PFSK-1 (cell line): ENCODE measurements around the gene DCLRE1B.

ENCODE experiments used
- FOXP2 ChIP-seq: optimal IDR thresholded peaks from 2 replicates; pipeline ENCODE3; 2011; ENCODE audit warnings: borderline replicate concordance, control low read depth, inconsistent platforms; ENCODE audit not compliant: insufficient read depth; ENCODE audit errors: extremely low read length, extremely low read depth
- POLR2AphosphoS5 ChIP-seq: IDR thresholded peaks from 2 replicates; pipeline ENCODE4 v1.6.1; 2012; ENCODE audit warnings: low read depth, mild to moderate bottlenecking, control low read depth, low read length, moderate library complexity
- REST ChIP-seq, 2 experiments: IDR thresholded peaks; 2 replicates each; pipeline versions ENCODE4 v1.6.1 to v1.8.0; 2011 to 2012; ENCODE audit warnings: low read depth in 2 of 2, low read length in 2 of 2, control low read depth in 1 of 2, inconsistent platforms in 1 of 2, mild to moderate bottlenecking in 1 of 2, moderate library complexity in 1 of 2; ENCODE audit not compliant: insufficient read depth in 1 of 2
- SIN3A ChIP-seq: IDR thresholded peaks from 2 replicates; pipeline ENCODE4 v1.6.1; 2012; ENCODE audit warnings: mild to moderate bottlenecking, low read length, moderate library complexity, borderline replicate concordance; ENCODE audit not compliant: insufficient read depth
- TAF1 ChIP-seq: IDR thresholded peaks from 2 replicates; pipeline ENCODE4 v1.6.1; 2012; ENCODE audit warnings: low read length, control low read depth, borderline replicate concordance; ENCODE audit not compliant: insufficient read depth

The DCLRE1B gene

GRCh38 chr1:113870778-113871177 is 34.3 kb upstream of the DCLRE1B start:
- TF ChIP-seq TAF1 = no peak
- TF ChIP-seq POLR2AphosphoS5 = no peak
- TF ChIP-seq REST (IDR thresholded peaks at IDR 0.05; ENCODE audit: insufficient read depth in 1 of 2, low read depth in 2 of 2, low read length in 2 of 2) = no peak
- no peak for TF ChIP-seq SIN3A

GRCh38 chr1:113871597-113872113 is 33.5 kb upstream of the DCLRE1B start, which contains the start of gene PTPN22:
TSS of gene PTPN22 (minus strand) at chr1:113871712.
- TF ChIP-seq TAF1 (no peak), SIN3A (no peak), FOXP2 (no peak), REST (IDR thresholded peaks at IDR 0.05; ENCODE audit: insufficient read depth in 1 of 2, low read depth in 2 of 2, low read length in 2 of 2) (no peak), POLR2AphosphoS5 (no peak)

- TF ChIP-seq POLR2AphosphoS5 = no peak
- no peak for TF ChIP-seq FOXP2
- no peak for TF ChIP-seq SIN3A
- no peak for TF ChIP-seq TAF1
- no peak for TF ChIP-seq REST (IDR thresholded peaks at IDR 0.05; ENCODE audit: insufficient read depth in 1 of 2, low read depth in 2 of 2, low read length in 2 of 2)
Measured at GRCh38 chr1:113872219-113872935, 32.7 kb upstream of the DCLRE1B start.

- TF ChIP-seq POLR2AphosphoS5 (no peak), REST (IDR thresholded peaks at IDR 0.05; ENCODE audit: insufficient read depth in 1 of 2, low read depth in 2 of 2, low read length in 2 of 2) (no peak), FOXP2 (no peak), SIN3A (no peak), TAF1 (no peak)
Measured at GRCh38 chr1:113874012-113874879, 30.9 kb upstream of the DCLRE1B start.
